IMR-90 (cell line): ENCODE data around the gene GK. TPM values are rescaled to one million over a fixed set of nuclear protein-coding genes. Genes with fewer than 3 reads are reported as not detected.

Experiments used
- ATAC-seq: fragments of 200-7000 bp; cut with Tn5 transposase; 2 replicates; pipeline ENCODE4 v1.9.1; 2020; ENCODE audit warnings: low read depth, mild to moderate bottlenecking, moderate library complexity
- BruUV-seq: library from RNA; stranded (reverse); fragments of 400-500 nt; replicated peaks from 2 replicates; lab custom pipeline; 2021; lab: Mats Ljungman, UMichigan
- CTCF ChIA-PET: fragments of 300-600 bp; formaldehyde crosslinking; extraction: SDS; loops from one replicate; lab custom pipeline; 2021; ENCODE audit warnings: antibody characterized with exemption; lab: Yijun Ruan, JAX
- POLR2A ChIA-PET: fragments of 300-600 bp; sonication (Branson Sonifier 250); formaldehyde crosslinking; loops from one replicate; lab custom pipeline; 2022; ENCODE audit warnings: antibody characterized with exemption; ENCODE audit not compliant: unreplicated experiment; lab: Charles Lee
- DNase-seq: peaks from one replicate; pipeline ENCODE4 v3.0.0; 2013
- H2AFZ ChIP-seq: replicated peaks from 2 replicates; pipeline ENCODE3; 2013; ENCODE audit warnings: low read length, mild to moderate bottlenecking; ENCODE audit not compliant: poor library complexity
- H2AK5ac ChIP-seq: 2 replicates; pipeline ENCODE4 v1.6.1; 2013; ENCODE audit warnings: low read depth, low read length, inconsistent platforms
- H2AK9ac ChIP-seq: replicated peaks from 2 replicates; pipeline ENCODE3; 2013; ENCODE audit warnings: mild to moderate bottlenecking, low read depth, low read length, moderate library complexity; ENCODE audit not compliant: poor library complexity
- H2BK120ac ChIP-seq: 2 replicates; pipeline ENCODE4 v1.6.1; 2013; ENCODE audit warnings: low read depth, low read length, inconsistent platforms
- H2BK15ac ChIP-seq: 3 replicates; pipeline ENCODE4 v1.6.1; 2013; ENCODE audit warnings: low read depth, low read length, inconsistent platforms
- H2BK20ac ChIP-seq: 2 replicates; pipeline ENCODE4 v1.6.1; 2013; ENCODE audit warnings: low read depth, mild to moderate bottlenecking, inconsistent platforms, low read length, moderate library complexity
- H2BK5ac ChIP-seq: 2 replicates; pipeline ENCODE4 v1.6.1; 2013; ENCODE audit warnings: mild to moderate bottlenecking, low read depth, low read length, inconsistent platforms; ENCODE audit not compliant: poor library complexity, severe bottlenecking
- H3K14ac ChIP-seq: replicated peaks from 2 replicates; pipeline ENCODE4 v1.6.1; 2013; ENCODE audit warnings: low read depth, low read length, inconsistent platforms
- H3K18ac ChIP-seq: 2 replicates; pipeline ENCODE4 v1.6.1; 2013; ENCODE audit warnings: low read depth, low read length, control low read depth
- H3K23ac ChIP-seq: 2 replicates; pipeline ENCODE4 v1.6.1; 2013; ENCODE audit warnings: low read depth, low read length, inconsistent platforms
- H3K27ac ChIP-seq: 2 replicates; pipeline ENCODE4 v1.5.1; 2013; ENCODE audit warnings: mild to moderate bottlenecking, control low read depth, low read length; ENCODE audit not compliant: insufficient read depth
- H3K27me3 ChIP-seq: 2 replicates; pipeline ENCODE4 v1.6.1; 2013; ENCODE audit warnings: low read length; ENCODE audit not compliant: control insufficient read depth, insufficient read depth
- H3K36me3 ChIP-seq: 2 replicates; pipeline ENCODE4 v1.6.1; 2013; ENCODE audit warnings: low read length, mixed read lengths; ENCODE audit not compliant: control insufficient read depth, insufficient read depth
- H3K4ac ChIP-seq: 2 replicates; pipeline ENCODE4 v1.6.1; 2013; ENCODE audit warnings: low read depth, low read length, inconsistent platforms
- H3K4me1 ChIP-seq: 2 replicates; pipeline ENCODE4 v1.6.1; 2013; ENCODE audit warnings: low read length, mixed read lengths; ENCODE audit not compliant: control insufficient read depth, insufficient read depth
- H3K4me2 ChIP-seq: 2 replicates; pipeline ENCODE4 v1.6.1; 2013; ENCODE audit warnings: low read depth, mild to moderate bottlenecking, control low read depth, low read length, moderate library complexity
- H3K4me3 ChIP-seq: 2 replicates; pipeline ENCODE4 v1.5.1; 2013; ENCODE audit warnings: low read depth, mild to moderate bottlenecking, control low read depth, low read length, moderate library complexity; ENCODE audit not compliant: insufficient read depth
- H3K56ac ChIP-seq: 2 replicates; pipeline ENCODE4 v1.6.1; 2013; ENCODE audit warnings: low read length, inconsistent platforms; ENCODE audit not compliant: insufficient read depth; ENCODE audit errors: extremely low read depth
- H3K79me1 ChIP-seq, 2 experiments: 2 replicates each; pipeline ENCODE4 v1.6.1; 2013; ENCODE audit warnings: low read length in 2 of 2, inconsistent platforms in 1 of 2, low read depth in 1 of 2
- H3K9ac ChIP-seq: 2 replicates; pipeline ENCODE4 v1.6.1; 2013; ENCODE audit warnings: low read depth, low read length, control low read depth
- H3K9me1 ChIP-seq: 2 replicates; pipeline ENCODE4 v1.6.1; 2013; ENCODE audit warnings: low read length, inconsistent platforms; ENCODE audit not compliant: insufficient read depth
- H3K9me3 ChIP-seq: 2 replicates; pipeline ENCODE4 v1.6.1; 2013; ENCODE audit warnings: low read length; ENCODE audit not compliant: control insufficient read depth, insufficient read depth
- H4K20me1 ChIP-seq: 2 replicates; pipeline ENCODE4 v1.6.1; 2013; ENCODE audit warnings: low read length, inconsistent platforms; ENCODE audit not compliant: insufficient read depth
- H4K5ac ChIP-seq: 2 replicates; pipeline ENCODE4 v1.6.1; 2013; ENCODE audit warnings: mild to moderate bottlenecking, low read depth, low read length, control low read depth
- H4K8ac ChIP-seq, 2 experiments: 2 replicates each; pipeline ENCODE4 v1.6.1; 2013; ENCODE audit warnings: low read depth in 2 of 2, low read length in 2 of 2, control low read depth in 1 of 2, inconsistent platforms in 1 of 2
- H4K91ac ChIP-seq: 2 replicates; pipeline ENCODE4 v1.6.1; 2013; ENCODE audit warnings: low read depth, low read length, inconsistent platforms; ENCODE audit not compliant: insufficient read depth
- CHD1 ChIP-seq: IDR thresholded peaks from 2 replicates; pipeline ENCODE4 v1.6.1; 2012; ENCODE audit warnings: low read depth, low read length, improper control_type of control experiment
- CTCF ChIP-seq: conservative IDR thresholded peaks from 2 replicates; pipeline ENCODE4 v1.5.1; 2012; ENCODE audit warnings: mild to moderate bottlenecking, low read depth, low read length, improper control_type of control experiment
- MAFK ChIP-seq: IDR thresholded peaks from 2 replicates; pipeline ENCODE4 v1.6.1; 2012; ENCODE audit warnings: low read depth, low read length, improper control_type of control experiment
- MAZ ChIP-seq: IDR thresholded peaks from 2 replicates; pipeline ENCODE4 v1.6.1; 2012; ENCODE audit warnings: low read depth, mild to moderate bottlenecking, low read length, improper control_type of control experiment, moderate library complexity, borderline replicate concordance
- MXI1 ChIP-seq: IDR thresholded peaks from 2 replicates; pipeline ENCODE4 v1.6.1; 2012; ENCODE audit warnings: low read depth, mild to moderate bottlenecking, low read length, moderate library complexity, borderline replicate concordance
- NFE2L2 ChIP-seq: fragments of 150-350 bp; IDR thresholded peaks from 2 replicates; pipeline ENCODE4 v1.6.1; 2016; ENCODE audit warnings: low read depth, mild to moderate bottlenecking, low read length
- RCOR1 ChIP-seq: IDR thresholded peaks from 2 replicates; pipeline ENCODE4 v1.6.1; 2012; ENCODE audit warnings: mild to moderate bottlenecking, low read length, improper control_type of control experiment; ENCODE audit not compliant: insufficient replicate concordance
- RFX5 ChIP-seq: IDR thresholded peaks from 2 replicates; pipeline ENCODE4 v1.8.0; 2012; ENCODE audit warnings: low read depth, mild to moderate bottlenecking, low read length, moderate library complexity
- WGBS, 2 experiments: methylation state at CpG; one replicate each; pipeline versions ENCODE4 v1.1.5 to v1.1.7; 2013; ENCODE audit warnings: missing lambda C conversion rate in 2 of 2; ENCODE audit not compliant: insufficient read length in 1 of 2; ENCODE audit errors: extremely low coverage in 2 of 2; 5-methylcytosine and 5-hydroxymethylcytosine counted together
- dilution Hi-C: fragments of 300-500 bp; cut with HindIII; formaldehyde crosslinking; loops from one replicate; pipeline ENCODE4 v1.14.3; 2018; ENCODE audit warnings: low sequenced_read_pairs; ENCODE audit not compliant: unreplicated experiment
- in situ Hi-C: fragments of 300-500 bp; cut with MboI; formaldehyde crosslinking; loops from 3 replicates; pipeline ENCODE4 v1.14.3; 2019; ENCODE audit warnings: low sequenced_read_pairs, inconsistent platforms, mixed read lengths
- intact Hi-C: fragments of 100-400 bp; cut with micrococcal nuclease; formaldehyde crosslinking; loops from 2 replicates; pipeline ENCODE4 v1.10.0; 2022
- polyA plus RNA-seq, 3 experiments: library from polyadenylated mRNA; depleted of rRNA; stranded (reverse); fragments of >200 nt; gene quantifications; 2 replicates each; pipeline ENCODE4 v1.2.3, GENCODE V29; 2012; ENCODE audit warnings: low replicate concordance in 1 of 3
- total RNA-seq: library from RNA; depleted of rRNA; stranded (reverse); fragments of >200 nt; gene quantifications from 2 replicates; pipeline ENCODE4 v1.2.3, GENCODE V29; 2012

The GK gene
- total and polyA plus RNA-seq, 2 of the 4 experiments (the other 2 are of a cell fraction), result 7.6 to 9.3 TPM

GRCh38 chrX:30612250-30612655, 41.0 kb upstream of the GK start:
- CTCF ChIA-PET, result interaction anchor here (0.7 kb wide), 1 partner anchor 42 kb away, joined by 4 read pairs; no protein-coding TSS in a partner anchor
- H2BK15ac ChIP-seq, result no peak overlapping the region

More at GRCh38 chrX:30612250-30612655, 41.0 kb upstream of the GK start:
- Histone ChIP-seq H4K91ac (no peak overlapping the region), H2BK20ac (no peak overlapping the region), H3K4ac (no peak overlapping the region), H2AK9ac (no peak overlapping the region), H3K9ac (no peak overlapping the region), H3K9me1 (no peaks in the 10 kb centered on the region), H3K14ac (no peak overlapping the region), H2BK5ac (no peak overlapping the region), H4K8ac (no peak overlapping the region), H3K27ac (no peak overlapping the region), H3K4me2 (no peak overlapping the region), H2AK5ac (no peak overlapping the region), H3K4me1 (no peaks in the 10 kb centered on the region), H3K4me3 (no peak overlapping the region), H3K23ac (no peak overlapping the region), H3K56ac (no peak overlapping the region), H4K20me1 (no peaks in the 10 kb centered on the region), H3K36me3 (no peaks in the 10 kb centered on the region), H4K5ac (no peak overlapping the region), H3K18ac (no peak overlapping the region), H2AFZ (no peak overlapping the region), H2BK120ac (no peak overlapping the region), H3K27me3 (no peaks in the 10 kb centered on the region), H3K9me3 (no peaks in the 10 kb centered on the region), H3K79me1 (no peaks in the 10 kb centered on the region)
- BruUV-seq, result no TSS peak
- TF ChIP-seq CTCF, result no peak
- TF ChIP-seq CHD1, result no peak
- TF ChIP-seq MAZ, result no peak
- TF ChIP-seq RFX5, result no peak
- TF ChIP-seq RCOR1, result no peak
- TF ChIP-seq NFE2L2, result no peak
- TF ChIP-seq MXI1, result no peak
- TF ChIP-seq MAFK, result no peak
- dilution Hi-C loops (no loop called here), intact Hi-C loops (no loop called here), in situ Hi-C loops (no loop called here)
- POLR2A ChIA-PET, result no interaction called here
- WGBS, 2 experiments, result no CpG with 5 or more reads among the region's 6 CpGs
- ATAC-seq, result no peak
- no peak for DNase-seq
